ENCODE data around the gene PFDN5. TPM values are rescaled to one million over a fixed set of nuclear protein-coding genes. Genes with fewer than 3 reads are reported as not detected.

Gene PFDN5
- total and polyA plus RNA-seq, 2 experiments from 2014 or later: 377 to 441 TPM

DNA sequence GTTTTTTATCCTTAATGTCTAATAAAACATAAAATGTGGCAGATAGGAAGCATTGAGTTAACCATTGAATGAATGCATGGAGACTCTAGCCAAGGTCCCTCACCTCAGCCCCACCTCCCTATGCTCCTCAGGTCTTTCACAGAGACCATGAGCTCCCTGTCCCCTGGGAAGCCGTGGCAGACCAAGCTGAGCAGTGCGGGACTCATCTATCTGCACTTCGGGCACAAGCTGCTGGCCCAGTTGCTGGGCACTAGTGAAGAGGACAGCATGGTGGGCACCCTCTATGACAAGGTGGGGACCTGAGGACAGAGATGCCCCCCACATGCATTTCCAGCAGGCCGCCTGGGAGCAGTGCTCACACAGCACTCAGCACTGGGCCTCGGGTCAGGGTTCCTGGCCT, 7.6 kb downstream of the PFDN5 start:
- 100% methylated on average over 5 of the region's 5 CpGs for WGBS (ENCODE audit: low lambda C conversion rate, missing lambda C conversion rate)
- Histone ChIP-seq H3K9me3 (ENCODE audit: low read depth) (no peaks in the 10 kb centered on the region), H3K36me3 (replicated peaks; ENCODE audit: insufficient read depth, low read depth) (no peaks in the 10 kb centered on the region), H3K27me3 (no peaks in the 10 kb centered on the region), H4K20me1 (ENCODE audit: insufficient read depth, poor library complexity, severe bottlenecking) (no peaks in the 10 kb centered on the region), H3K4me1 (ENCODE audit: insufficient read depth) (peaks cover 16% of the 10 kb centered on the region), H3K79me2 (peaks cover 25% of the 10 kb centered on the region), H3K9me2 (replicated peaks; ENCODE audit: insufficient read depth) (no peaks in the 10 kb centered on the region), H2AFZ (no peak overlapping the region), H3K27ac (no peak overlapping the region), H3K4me3 (no peak overlapping the region), H3K4me2 (no peak overlapping the region)
- no peak for TF ChIP-seq EZH2 (IDR thresholded peaks at IDR 0.05; ENCODE audit: borderline replicate concordance)
- TF ChIP-seq, protein P1, sequence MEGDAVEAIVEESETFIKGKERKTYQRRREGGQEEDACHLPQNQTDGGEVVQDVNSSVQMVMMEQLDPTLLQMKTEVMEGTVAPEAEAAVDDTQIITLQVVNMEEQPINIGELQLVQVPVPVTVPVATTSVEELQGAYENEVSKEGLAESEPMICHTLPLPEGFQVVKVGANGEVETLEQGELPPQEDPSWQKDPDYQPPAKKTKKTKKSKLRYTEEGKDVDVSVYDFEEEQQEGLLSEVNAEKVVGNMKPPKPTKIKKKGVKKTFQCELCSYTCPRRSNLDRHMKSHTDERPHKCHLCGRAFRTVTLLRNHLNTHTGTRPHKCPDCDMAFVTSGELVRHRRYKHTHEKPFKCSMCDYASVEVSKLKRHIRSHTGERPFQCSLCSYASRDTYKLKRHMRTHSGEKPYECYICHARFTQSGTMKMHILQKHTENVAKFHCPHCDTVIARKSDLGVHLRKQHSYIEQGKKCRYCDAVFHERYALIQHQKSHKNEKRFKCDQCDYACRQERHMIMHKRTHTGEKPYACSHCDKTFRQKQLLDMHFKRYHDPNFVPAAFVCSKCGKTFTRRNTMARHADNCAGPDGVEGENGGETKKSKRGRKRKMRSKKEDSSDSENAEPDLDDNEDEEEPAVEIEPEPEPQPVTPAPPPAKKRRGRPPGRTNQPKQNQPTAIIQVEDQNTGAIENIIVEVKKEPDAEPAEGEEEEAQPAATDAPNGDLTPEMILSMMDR (IDR thresholded peaks at IDR 0.05; ENCODE audit: poor library complexity): no peak
- DNase-seq (ENCODE audit: low spot score): no peak

DNA sequence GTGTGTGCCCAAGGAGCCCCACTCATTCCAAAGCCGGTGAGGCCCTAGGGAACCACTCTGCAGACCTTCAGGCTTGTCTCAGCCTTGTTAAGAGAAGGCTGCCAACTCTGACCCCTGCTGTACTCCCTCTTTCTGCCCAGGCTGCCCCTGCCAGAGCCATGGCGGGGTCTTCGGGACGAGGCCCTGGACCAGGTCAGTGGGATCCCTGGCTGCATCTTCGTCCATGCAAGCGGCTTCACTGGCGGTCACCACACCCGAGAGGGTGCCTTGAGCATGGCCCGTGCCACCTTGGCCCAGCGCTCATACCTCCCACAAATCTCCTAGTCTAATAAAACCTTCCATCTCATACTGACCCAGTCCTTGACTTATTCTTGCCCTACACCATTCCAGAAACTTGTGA, 11.5 kb downstream of the PFDN5 start:
- no peak overlapping the region for H3K4me3 ChIP-seq
- H3K9me3 ChIP-seq (ENCODE audit: low read depth): no peaks in the 10 kb centered on the region
- no peak overlapping the region for H3K4me2 ChIP-seq
- WGBS (ENCODE audit: low lambda C conversion rate, missing lambda C conversion rate): 99% methylated on average over 10 of the region's 10 CpGs
- TF ChIP-seq EZH2 (IDR thresholded peaks at IDR 0.05; ENCODE audit: borderline replicate concordance) (no peak), EZH2phosphoT487 (IDR thresholded peaks at IDR 0.05; ENCODE audit: low read depth, severe bottlenecking, unreplicated experiment) (no peak)
- TF ChIP-seq, protein P1 (IDR thresholded peaks at IDR 0.05; ENCODE audit: poor library complexity): no peak
- H4K20me1 ChIP-seq (ENCODE audit: insufficient read depth, poor library complexity, severe bottlenecking): no peaks in the 10 kb centered on the region
- no peak overlapping the region for H2AFZ ChIP-seq
- H3K27ac ChIP-seq: no peak overlapping the region
- no peaks in the 10 kb centered on the region for H3K36me3 ChIP-seq (replicated peaks; ENCODE audit: insufficient read depth, low read depth)
- H3K79me2 ChIP-seq: peaks cover 6% of the 10 kb centered on the region
- no peaks in the 10 kb centered on the region for H3K4me1 ChIP-seq (ENCODE audit: insufficient read depth)
- DNase-seq (ENCODE audit: low spot score): no peak
- no peaks in the 10 kb centered on the region for H3K9me2 ChIP-seq (replicated peaks; ENCODE audit: insufficient read depth)
- no peaks in the 10 kb centered on the region for H3K27me3 ChIP-seq

DNA sequence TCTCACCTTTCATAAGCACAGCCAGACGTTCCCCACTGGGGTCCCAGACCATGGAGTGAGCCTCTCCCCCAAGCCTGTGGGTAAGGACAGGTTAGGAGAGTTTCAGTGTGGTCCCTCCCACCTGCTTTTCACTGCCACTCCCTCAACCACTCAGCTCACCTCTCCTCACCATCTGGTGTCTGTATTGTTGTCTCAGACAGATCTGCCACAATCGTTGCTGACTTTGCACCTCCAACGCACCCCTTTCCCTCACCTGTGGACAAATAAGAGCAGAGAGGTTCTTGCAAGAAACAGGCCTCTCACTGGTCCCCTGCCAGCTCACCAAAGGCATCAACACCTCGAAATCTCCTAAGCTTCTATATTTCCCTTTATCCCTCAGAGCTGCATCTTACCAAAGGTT, 12.9 kb downstream of the PFDN5 start:
- H3K36me3 ChIP-seq (replicated peaks; ENCODE audit: insufficient read depth, low read depth): no peaks in the 10 kb centered on the region
- no peaks in the 10 kb centered on the region for H3K27me3 ChIP-seq
- no peak for DNase-seq (ENCODE audit: low spot score)
- no peaks in the 10 kb centered on the region for H3K9me3 ChIP-seq (ENCODE audit: low read depth)
- 88% methylated on average over 4 of the region's 4 CpGs for WGBS (ENCODE audit: low lambda C conversion rate, missing lambda C conversion rate)
- no peak overlapping the region for H3K4me2 ChIP-seq
- no peak overlapping the region for H3K27ac ChIP-seq
- H4K20me1 ChIP-seq (ENCODE audit: insufficient read depth, poor library complexity, severe bottlenecking): no peaks in the 10 kb centered on the region
- H3K79me2 ChIP-seq: no peaks in the 10 kb centered on the region
- H3K4me1 ChIP-seq (ENCODE audit: insufficient read depth): no peaks in the 10 kb centered on the region
- TF ChIP-seq EZH2phosphoT487 (IDR thresholded peaks at IDR 0.05; ENCODE audit: low read depth, severe bottlenecking, unreplicated experiment): no peak
- no peak for TF ChIP-seq EZH2 (IDR thresholded peaks at IDR 0.05; ENCODE audit: borderline replicate concordance)
- TF ChIP-seq, protein P1 (IDR thresholded peaks at IDR 0.05; ENCODE audit: poor library complexity): no peak
- no peak overlapping the region for H2AFZ ChIP-seq
- no peak overlapping the region for H3K4me3 ChIP-seq
- no peaks in the 10 kb centered on the region for H3K9me2 ChIP-seq (replicated peaks; ENCODE audit: insufficient read depth)

DNA sequence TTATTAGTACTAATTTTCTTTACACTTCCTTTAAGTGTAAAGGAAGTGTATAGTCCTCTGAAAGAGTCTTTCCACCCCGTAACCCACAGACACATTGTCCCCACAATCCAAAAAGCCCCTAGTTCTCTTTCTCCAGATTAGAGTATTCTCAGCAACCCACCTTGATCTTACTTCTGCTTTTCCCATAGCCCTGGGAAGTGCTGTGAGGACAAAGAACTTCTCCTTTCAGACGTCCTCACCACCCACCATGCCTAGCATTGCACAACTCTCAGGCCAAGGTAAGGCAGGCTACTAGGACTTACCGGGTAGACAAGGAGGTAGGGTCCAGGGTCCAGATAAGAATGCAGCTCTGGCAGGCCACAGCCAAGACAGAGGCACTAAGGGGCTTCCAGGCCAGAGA, 18.7 kb downstream of the PFDN5 start:
- Histone ChIP-seq H3K27ac (no peak overlapping the region), H3K9me2 (replicated peaks; ENCODE audit: insufficient read depth) (no peaks in the 10 kb centered on the region), H3K9me3 (ENCODE audit: low read depth) (no peaks in the 10 kb centered on the region), H2AFZ (no peak overlapping the region), H3K27me3 (no peaks in the 10 kb centered on the region), H3K36me3 (replicated peaks; ENCODE audit: insufficient read depth, low read depth) (no peaks in the 10 kb centered on the region), H4K20me1 (ENCODE audit: insufficient read depth, poor library complexity, severe bottlenecking) (no peaks in the 10 kb centered on the region), H3K79me2 (peaks cover 3% of the 10 kb centered on the region), H3K4me1 (ENCODE audit: insufficient read depth) (no peaks in the 10 kb centered on the region), H3K4me2 (no peak overlapping the region), H3K4me3 (no peak overlapping the region)
- TF ChIP-seq EZH2phosphoT487 (IDR thresholded peaks at IDR 0.05; ENCODE audit: low read depth, severe bottlenecking, unreplicated experiment) (no peak), EZH2 (IDR thresholded peaks at IDR 0.05; ENCODE audit: borderline replicate concordance) (no peak)
- TF ChIP-seq, protein P1 (IDR thresholded peaks at IDR 0.05; ENCODE audit: poor library complexity): no peak
- DNase-seq (ENCODE audit: low spot score): no peak
- 65% methylated on average over 3 of the region's 3 CpGs for WGBS (ENCODE audit: low lambda C conversion rate, missing lambda C conversion rate)

Data from hepatocyte (in vitro differentiated cells).